Erythroblast (primary cell): ENCODE data around the gene COL9A3.

Source experiments
- GATA1 ChIP-seq: IDR thresholded peaks from 2 replicates; pipeline ENCODE4 v1.6.1; 2011; ENCODE audit warnings: low read depth, mild to moderate bottlenecking, control low read depth, low read length, moderate library complexity
- POLR2A ChIP-seq: IDR thresholded peaks from 2 replicates; pipeline ENCODE4 v1.6.1; 2011; ENCODE audit warnings: mild to moderate bottlenecking, low read length

DNA sequence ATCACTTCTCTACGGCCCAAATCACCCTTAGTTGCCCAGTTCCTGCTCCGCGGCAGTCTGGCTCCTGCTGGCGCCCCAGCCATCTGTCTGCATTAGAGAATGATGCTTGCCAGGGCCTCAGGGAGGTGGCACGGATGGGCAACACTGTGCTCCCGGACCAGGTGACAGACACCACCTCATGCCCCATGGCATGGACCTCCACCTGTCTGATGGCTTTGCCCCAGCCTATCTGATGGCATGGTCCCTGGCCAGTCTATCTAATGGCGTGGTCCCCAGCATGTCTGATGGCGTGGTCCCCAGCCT lies 39.4 kb upstream of the COL9A3 start:
- no peak for TF ChIP-seq POLR2A
- no peak for TF ChIP-seq GATA1
